Type B pancreatic cell (in vitro differentiated cells): ENCODE data around the gene ABCG1. TPM values are rescaled to one million over a fixed set of nuclear protein-coding genes. Genes with fewer than 3 reads are reported as not detected.

Source experiments
- DNase-seq: peaks from one replicate; pipeline ENCODE4 v3.0.0; 2021; ENCODE audit warnings: mixed read lengths; ENCODE audit not compliant: unreplicated experiment; ENCODE audit errors: extremely low spot score
- H3K27ac Mint-ChIP-seq: 2 replicates; pipeline ENCODE4 v1.8.0; 2021; ENCODE audit warnings: mild to moderate bottlenecking, mixed read lengths
- H3K27me3 Mint-ChIP-seq: 2 replicates; pipeline ENCODE4 v1.8.0; 2021; ENCODE audit warnings: mixed read lengths
- H3K36me3 Mint-ChIP-seq: 2 replicates; pipeline ENCODE4 v1.8.0; 2021; ENCODE audit warnings: mixed read lengths
- H3K4me1 Mint-ChIP-seq: one replicate; pipeline ENCODE4 v1.8.0; 2021; ENCODE audit warnings: mixed read lengths; ENCODE audit not compliant: unreplicated experiment
- H3K4me3 Mint-ChIP-seq: 2 replicates; pipeline ENCODE4 v1.8.0; 2021; ENCODE audit warnings: mild to moderate bottlenecking, mixed read lengths
- H3K9me3 Mint-ChIP-seq: 2 replicates; pipeline ENCODE4 v1.8.0; 2021; ENCODE audit warnings: mixed read lengths
- CTCF ChIP-seq: fragments of 200-600 bp; sonication (generic); conservative IDR thresholded peaks from 2 replicates; pipeline ENCODE4 v1.5.0; 2021; ENCODE audit warnings: antibody characterized with exemption, mild to moderate bottlenecking
- total RNA-seq: library from RNA; stranded (reverse); gene quantifications from 2 replicates; pipeline ENCODE4 v1.2.1, GENCODE V29; 2021; ENCODE audit warnings: low replicate concordance

The ABCG1 gene
- total RNA-seq, 1 donor from 2014 or later: 6.2 TPM

GRCh38 chr21:42336054-42336453, 117.1 kb downstream of the ABCG1 start:
- TF ChIP-seq CTCF: no peak
- peaks cover 21% of the 10 kb centered on the region for H3K4me1 Mint-ChIP-seq
- H3K27me3 Mint-ChIP-seq: peaks cover 3% of the 10 kb centered on the region
- peaks cover 3% of the 10 kb centered on the region for H3K9me3 Mint-ChIP-seq
- H3K27ac Mint-ChIP-seq: no peak overlapping the region
- H3K4me3 Mint-ChIP-seq: no peak overlapping the region
- peak; percentile 44 for DNase-seq
- H3K36me3 Mint-ChIP-seq: no peaks in the 10 kb centered on the region

DNA sequence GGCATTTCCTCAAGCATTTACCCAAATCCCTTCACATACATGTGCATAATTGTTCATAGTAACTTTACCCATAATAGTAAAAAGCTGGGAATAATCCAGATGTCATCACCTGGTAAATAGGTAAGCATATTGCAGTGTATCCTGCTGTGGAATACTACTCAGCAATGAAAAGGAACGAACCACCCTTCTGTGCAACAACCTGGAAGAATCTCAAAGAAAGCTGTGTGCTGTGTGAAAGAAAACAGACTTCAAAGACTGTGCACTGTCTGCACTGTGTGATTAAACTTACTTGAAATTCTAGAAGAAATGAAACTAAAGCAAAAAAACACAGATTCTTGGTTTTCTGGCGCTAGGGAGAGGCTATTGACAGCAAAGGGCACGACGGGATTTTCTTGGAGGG, 118.3 kb downstream of the ABCG1 start:
- peaks cover 21% of the 10 kb centered on the region for H3K4me1 Mint-ChIP-seq
- H3K4me3 Mint-ChIP-seq: no peak overlapping the region
- DNase-seq: no peak
- no peak for TF ChIP-seq CTCF
- H3K27me3 Mint-ChIP-seq: peaks cover 3% of the 10 kb centered on the region
- no peaks in the 10 kb centered on the region for H3K9me3 Mint-ChIP-seq
- H3K36me3 Mint-ChIP-seq: no peaks in the 10 kb centered on the region
- peak overlapping the region; percentile 71 for H3K27ac Mint-ChIP-seq

GRCh38 chr21:42337830-42338728, 119.1 kb downstream of the ABCG1 start:
- Mint-ChIP-seq H3K27ac (peak overlapping the region; percentile 71), H3K27me3 (peaks cover 3% of the 10 kb centered on the region), H3K4me1 (peaks cover 21% of the 10 kb centered on the region), H3K4me3 (peak overlapping the region; percentile 41), H3K9me3 (no peaks in the 10 kb centered on the region), H3K36me3 (no peaks in the 10 kb centered on the region)
- DNase-seq: peak; percentile 76
- peak; percentile 76 for TF ChIP-seq CTCF

DNA sequence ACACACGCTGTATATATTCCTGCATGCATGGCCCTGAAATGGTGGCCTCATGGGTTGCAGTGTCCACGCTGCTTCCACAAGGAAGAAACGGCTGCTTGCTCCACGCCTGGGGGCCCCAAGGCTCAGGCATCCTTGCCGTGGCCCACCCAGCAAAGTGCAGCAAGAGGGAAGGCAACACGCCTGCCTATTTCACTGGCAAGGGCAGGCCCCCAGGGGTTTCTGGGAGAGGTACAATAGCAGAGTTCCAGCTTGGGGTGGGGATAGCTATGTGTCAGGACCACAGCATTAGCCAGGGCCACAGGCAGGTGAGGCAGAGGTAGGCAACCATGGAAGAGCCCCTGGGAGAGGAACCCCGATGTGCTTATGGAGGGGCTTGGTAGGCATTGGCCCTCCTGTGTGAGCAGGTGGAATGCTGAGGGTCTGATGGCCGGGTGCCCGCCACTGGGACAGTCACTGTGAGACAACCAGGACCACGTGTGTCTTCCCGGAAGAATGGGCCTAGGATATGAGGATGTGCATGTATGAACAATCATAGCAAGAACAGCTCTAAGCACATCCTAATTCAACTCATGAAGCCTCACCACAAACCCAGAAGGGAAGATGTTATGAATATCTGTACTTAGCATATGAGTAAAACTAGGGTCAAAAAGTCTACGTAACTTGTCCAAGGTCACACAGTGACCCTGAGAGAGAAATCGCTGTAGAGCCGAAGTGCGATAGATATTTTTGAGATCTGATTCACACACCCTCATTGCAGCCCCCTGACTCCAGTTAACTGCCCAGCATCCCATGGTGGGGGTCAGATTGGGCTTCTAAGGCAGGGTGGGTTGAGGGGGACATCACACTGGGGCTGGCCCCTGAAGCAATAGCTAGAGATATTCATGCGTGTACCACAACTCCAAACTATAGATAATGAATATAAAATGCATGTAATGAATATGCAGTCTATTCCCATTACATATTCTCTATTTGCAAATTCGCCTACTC, 120.1 kb downstream of the ABCG1 start:
- TF ChIP-seq CTCF: no peak
- Mint-ChIP-seq H3K9me3 (no peaks in the 10 kb centered on the region), H3K36me3 (no peaks in the 10 kb centered on the region), H3K27ac (no peak overlapping the region), H3K27me3 (peaks cover 3% of the 10 kb centered on the region), H3K4me1 (peaks cover 21% of the 10 kb centered on the region), H3K4me3 (no peak overlapping the region)
- DNase-seq: peak; percentile 27

DNA sequence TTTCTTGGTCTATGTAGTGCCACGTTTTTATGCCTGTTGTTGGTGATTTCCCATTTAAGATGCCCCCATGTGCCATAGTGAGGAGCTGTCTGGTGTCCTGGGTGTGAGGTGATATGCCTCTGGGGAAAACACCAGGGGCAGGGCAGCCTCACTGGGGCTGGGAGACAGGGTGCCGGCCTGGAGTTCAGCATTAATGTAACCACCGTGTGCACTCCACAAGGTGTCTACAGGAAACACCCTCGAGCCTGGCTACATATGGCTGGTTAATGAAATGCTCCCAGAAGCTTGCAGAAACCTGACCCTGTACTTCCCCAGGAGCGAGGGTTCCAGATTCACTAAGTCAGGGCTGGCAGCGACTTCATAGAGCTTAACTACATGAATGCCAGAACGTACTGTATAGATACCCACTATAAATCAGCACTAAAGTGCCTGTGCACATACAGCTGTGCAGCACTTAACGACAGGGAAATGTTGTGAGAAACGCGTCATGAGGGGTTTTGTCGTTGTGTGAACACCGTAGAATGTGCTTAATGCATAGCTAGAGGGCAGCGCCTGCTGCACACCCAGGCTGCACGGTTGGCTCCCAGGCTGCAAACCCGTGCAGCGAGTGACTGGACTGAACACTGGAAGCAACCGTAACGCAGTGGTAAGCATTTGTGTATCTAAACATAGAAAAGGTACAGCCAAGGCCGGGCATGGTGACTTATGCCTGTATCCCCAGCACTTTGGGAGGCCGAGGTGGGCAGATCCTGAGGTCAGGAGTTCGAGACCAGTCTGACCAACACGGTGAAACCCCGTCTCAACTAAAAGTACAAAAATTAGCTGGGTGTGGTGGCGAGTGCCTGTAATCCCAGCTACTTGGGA, 121.5 kb downstream of the ABCG1 start:
- no peak for TF ChIP-seq CTCF
- Mint-ChIP-seq H3K9me3 (no peaks in the 10 kb centered on the region), H3K36me3 (no peaks in the 10 kb centered on the region), H3K27me3 (peaks cover 3% of the 10 kb centered on the region), H3K4me1 (peaks cover 21% of the 10 kb centered on the region), H3K4me3 (no peak overlapping the region), H3K27ac (no peak overlapping the region)
- peak; percentile 48 for DNase-seq
